RWPE2 (cell line): ENCODE data around the gene ECE2.

Source experiments
- ATAC-seq: fragments of 200-7000 bp; cut with Tn5 transposase; 3 replicates; pipeline ENCODE4 v1.9.1; 2021; ENCODE audit warnings: low read depth
- DNase-seq: peaks from one replicate; pipeline ENCODE4 v3.0.0-alpha.2; 2020; ENCODE audit warnings: low spot score
- H3K27ac ChIP-seq: fragments of 450-650 bp; 2 replicates; pipeline ENCODE4 v1.5.1; 2017; ENCODE audit warnings: mild to moderate bottlenecking; ENCODE audit not compliant: poor library complexity, severe bottlenecking
- H3K27me3 ChIP-seq: fragments of 250-450 bp; sonication (Bioruptor Pico); 2 replicates; pipeline ENCODE4 v1.5.1; 2021; ENCODE audit warnings: mild to moderate bottlenecking, moderate library complexity; ENCODE audit not compliant: insufficient read depth, poor library complexity, severe bottlenecking
- H3K36me3 ChIP-seq: fragments of 250-450 bp; sonication (Bioruptor Pico); 2 replicates; pipeline ENCODE4 v1.5.1; 2020; ENCODE audit warnings: low read depth, mild to moderate bottlenecking, moderate library complexity
- H3K4me1 ChIP-seq: fragments of 250-450 bp; sonication (Bioruptor Pico); 2 replicates; pipeline ENCODE4 v1.5.1; 2021; ENCODE audit warnings: mild to moderate bottlenecking, moderate library complexity; ENCODE audit not compliant: insufficient read depth, poor library complexity, severe bottlenecking
- H3K4me3 ChIP-seq: fragments of 250-450 bp; sonication (Bioruptor Pico); 2 replicates; pipeline ENCODE4 v1.5.1; 2021; ENCODE audit warnings: mild to moderate bottlenecking, moderate library complexity; ENCODE audit not compliant: severe bottlenecking
- H3K9me3 ChIP-seq: fragments of 250-450 bp; sonication (Bioruptor Pico); 2 replicates; pipeline ENCODE4 v1.5.1; 2021; ENCODE audit warnings: mild to moderate bottlenecking, moderate library complexity; ENCODE audit not compliant: severe bottlenecking
- CTCF ChIP-seq: fragments of 450-650 bp; IDR thresholded peaks from one replicate; pipeline ENCODE4 v1.5.1; 2017; ENCODE audit warnings: mild to moderate bottlenecking, moderate library complexity; ENCODE audit not compliant: poor library complexity, severe bottlenecking

Gene ECE2

GRCh38 chr3:184299488-184300377, 23.9 kb downstream of the ECE2 start:
- Histone ChIP-seq H3K4me1 (peaks cover 6% of the 10 kb centered on the region), H3K27ac (peak overlapping the region; percentile 95), H3K4me3 (peak overlapping the region; percentile 69), H3K27me3 (no peaks in the 10 kb centered on the region), H3K9me3 (no peaks in the 10 kb centered on the region), H3K36me3 (peaks cover 47% of the 10 kb centered on the region)
- TF ChIP-seq CTCF: no peak
- DNase-seq: no peak
- peak; percentile 16 for ATAC-seq

- ATAC-seq (peak; percentile 61), DNase-seq (no peak)
- TF ChIP-seq CTCF: no peak
- H3K4me1 ChIP-seq: peaks cover 6% of the 10 kb centered on the region
- peaks cover 53% of the 10 kb centered on the region for H3K36me3 ChIP-seq
- no peaks in the 10 kb centered on the region for H3K27me3 ChIP-seq
- no peaks in the 10 kb centered on the region for H3K9me3 ChIP-seq
- peak overlapping the region; percentile 95 for H3K27ac ChIP-seq
- peak overlapping the region; percentile 69 for H3K4me3 ChIP-seq
Measured at GRCh38 chr3:184300378-184300720, 24.5 kb downstream of the ECE2 start.

- no peak overlapping the region for H3K4me3 ChIP-seq
- H3K4me1 ChIP-seq: peaks cover 4% of the 10 kb centered on the region
- H3K9me3 ChIP-seq: no peaks in the 10 kb centered on the region
- H3K36me3 ChIP-seq: peaks cover 93% of the 10 kb centered on the region
- TF ChIP-seq CTCF: peak; percentile 55
- ATAC-seq (peak; percentile 50; the same call in 1 of the 3 replicates), DNase-seq (no peak)
- no peaks in the 10 kb centered on the region for H3K27me3 ChIP-seq
- no peak overlapping the region for H3K27ac ChIP-seq
Measured at GRCh38 chr3:184305577-184305976, 29.8 kb downstream of the ECE2 start.

GRCh38 chr3:184306341-184306972, 30.6 kb downstream of the ECE2 start:
- Histone ChIP-seq H3K27me3 (no peaks in the 10 kb centered on the region), H3K36me3 (peaks cover 84% of the 10 kb centered on the region), H3K27ac (no peak overlapping the region), H3K4me3 (no peak overlapping the region), H3K9me3 (no peaks in the 10 kb centered on the region), H3K4me1 (no peaks in the 10 kb centered on the region)
- no peak for TF ChIP-seq CTCF
- ATAC-seq: no peak
- no peak for DNase-seq
